Heart right ventricle (tissue), 16 donors: ENCODE data around the gene PDLIM7. TPM values are rescaled to one million over a fixed set of nuclear protein-coding genes. Genes with fewer than 3 reads are reported as not detected.

ENCODE experiments used
- ATAC-seq, 8 donors: fragments of 200-7000 bp; cut with Tn5 transposase; one replicate each; pipeline ENCODE4 v1.9.1; 2020; ENCODE audit warnings: mild to moderate bottlenecking in 8 of 8, moderate library complexity in 8 of 8, moderate number of reproducible peaks in 1 of 8
- DNase-seq, 2 donors: peaks; one replicate each; pipeline ENCODE4 v3.0.0-alpha.2; 2020
- H3K27ac ChIP-seq, 10 donors: fragments of 200-600 bp; sonication (generic) in 2 of 10; one replicate each; pipeline versions ENCODE4 v1.5.0 to v1.8.0; 2020 to 2022; ENCODE audit warnings: mild to moderate bottlenecking in 3 of 10
- H3K27me3 ChIP-seq, 7 donors: fragments of 200-600 bp; one replicate each; pipeline ENCODE4 v1.8.0; 2021 to 2022; ENCODE audit warnings: mild to moderate bottlenecking in 2 of 7
- H3K36me3 ChIP-seq, 9 donors: fragments of 200-600 bp; sonication (generic) in 1 of 9; one replicate each; pipeline versions ENCODE4 v1.5.0 to v1.8.0; 2020 to 2022; ENCODE audit warnings: mild to moderate bottlenecking in 2 of 9
- H3K4me1 ChIP-seq, 9 donors: fragments of 200-600 bp; sonication (generic) in 1 of 9; one replicate each; pipeline versions ENCODE4 v1.5.0 to v1.8.0; 2020 to 2022; ENCODE audit warnings: mild to moderate bottlenecking in 4 of 9
- H3K4me3 ChIP-seq, 10 donors: fragments of 200-600 bp; sonication (generic) in 2 of 10; one replicate each; pipeline versions ENCODE4 v1.5.0 to v1.8.0; 2020 to 2022; ENCODE audit warnings: mild to moderate bottlenecking in 7 of 10, moderate library complexity in 2 of 10
- H3K9me3 ChIP-seq, 11 donors: fragments of 200-600 bp in 10 of 11; sonication (generic) in 2 of 11; one replicate each; pipeline versions ENCODE4 v1.5.0 to v1.8.0; 2013 to 2022; ENCODE audit warnings: mild to moderate bottlenecking in 2 of 11, control low read depth in 1 of 11, moderate library complexity in 1 of 11
- CTCF ChIP-seq, 9 donors: fragments of 200-600 bp; sonication (generic) in 2 of 9; IDR thresholded peaks; one replicate each; pipeline versions ENCODE4 v1.5.0 to v1.8.0; 2021 to 2022; ENCODE audit warnings: antibody characterized with exemption in 9 of 9, mild to moderate bottlenecking in 5 of 9, moderate library complexity in 1 of 9
- WGBS, 2 donors: extraction: QIAGEN DNeasy Blood & Tissue Kit; methylation state at CpG; one replicate each; pipeline ENCODE4 v1.1.7; 2013; ENCODE audit warnings: inconsistent platforms in 1 of 2; 5-methylcytosine and 5-hydroxymethylcytosine counted together
- intact Hi-C, 10 donors: fragments of 100-400 bp; cut with DNase I; formaldehyde crosslinking; loops; one replicate each; pipeline versions ENCODE4 v1.11.1 to v1.14.2; 2022
- long read RNA-seq, 3 donors: library from polyadenylated mRNA; unstranded; transcript quantifications; one replicate each; pipeline ENCODE4 v2.0.0, GENCODE V29; 2020 to 2021
- polyA plus RNA-seq, 2 donors: library from polyadenylated mRNA; stranded (reverse); fragments of 200-250 nt; gene quantifications; one replicate each; pipeline ENCODE4 v1.2.3, GENCODE V29; 2013
- total RNA-seq, 10 donors: library from RNA; stranded (reverse); fragmentation: NEBNext Ultra II Directional in 3 of 10; extraction: Animal tissue kit (Norgen Biotek cat#: 25700) in 3 of 10; gene quantifications; one replicate each; pipeline versions ENCODE4 v1.2.1 to v1.2.4, GENCODE V29; 2021 to 2023
- donor health status: Arrhythmogenic right ventricular cardiomyopathy.
- donor health status: ischemic (EF 13 %, LVEDD 7.1; RV severe dilation, severe dysfunction).
- donor health status: healthy with polysubstance abuse.
- donor health status: DM: no; HTN: yes; CAD: no.
- donor health status: DM: no; HTN: no; CAD: no.
- donor health status: ischemic (EF 25% LVEDD 6.9; RV normal size, moderate dysfunction).
- donor health status: ischemic (EF 25% LVEDD 5.7; RV mildly dilated, moderate dysfunction).
- donor health status: healthy.
- donor health status: DM: yes; HTN: yes; CAD: no.
- donor health status: Ischemic cardiomyopathy.
- donor health status: ischemic (EF 35%, LVEDD 5.7; RV mildly dilated, moderate dysfunction).
- donor health status: nonischemic (EF 11% LVEDD 7.7; RV severe dilation, severe dysfunction).
- donor health status: DM: yes; HTN: yes; CAD: no.
- donor health status: PGD.
- donor health status: ischemic (EF 29% LVEDD 5.4; RV normal size, mild dysfunction).
- donor health status: nonischemic (EF 23%, LVEDD 6.1; RV moderate dilation, normal function).

PDLIM7 gene
- total RNA-seq (10 to 100 TPM; 32.5 to 70.6 (median 51.0) TPM), polyA plus RNA-seq (100 to 1,000 TPM; 129 to 131 TPM)
- long read RNA-seq, donor 1, partial matches to known transcripts: 4 of 11 reads
- long read RNA-seq, donor 1, other reads (novel, unspliced or antisense): 3 of 11 reads
- long read RNA-seq, donor 2, transcript PDLIM7-202 (13 exons, 1,689 nt): major isoform, 13 of 47 reads
- long read RNA-seq, donor 2, partial matches to known transcripts: 16 of 47 reads
- long read RNA-seq, donor 2, other reads (novel, unspliced or antisense): 18 of 47 reads
- long read RNA-seq, donor 3, transcript PDLIM7-202 (13 exons, 1,689 nt): major isoform, 38 of 98 reads
- long read RNA-seq, donor 3, partial matches to known transcripts: 45 of 98 reads
- long read RNA-seq, donor 3, other reads (novel, unspliced or antisense): 14 of 98 reads

- ATAC-seq (peak; percentile 81 to 90 (median 88)), DNase-seq (peak; percentile 95 to 96)
- H3K4me3 ChIP-seq: peak within 1 kb of the TSS; percentile 57 to 93 (median 90)
- H3K36me3 ChIP-seq: peaks cover 0 to 24% (median under 1%) of the 10 kb centered on the region in 9 donors
- peak in 3 of 9 donors; percentile 9 to 42 (median 36) for TF ChIP-seq CTCF (IDR thresholded peaks at IDR 0.05)
- H3K27ac ChIP-seq: peak within 1 kb of the TSS; percentile 81 to 98 (median 94)
- no peaks in the 10 kb centered on the region for H3K9me3 ChIP-seq
- H3K4me1 ChIP-seq: peaks cover 15 to 76% (median 63%) of the 10 kb centered on the region in 9 donors
- no peaks in the 10 kb centered on the region for H3K27me3 ChIP-seq
- intact Hi-C loops: loop anchor here in 7 of 10 donors (1.0 to 10.0 kb wide), 8 partner anchors 40 to 185 kb away; partner anchors contain the start of genes MXD3 (in 2 of the 7) and GRK6 (in 1 of the 7)
- WGBS, 2 donors: 0 to 1% methylated on average over 72 to 73 of the region's 73 CpGs
Observed at GRCh38 chr5:177497292-177498012, at the start of gene PDLIM7. Gene PDLIM7, minus strand, starts transcription at chr5:177497604. Its CDS starts 1,092 bp downstream, at chr5:177496512.

GRCh38 chr5:177546258-177546741, 48.9 kb upstream of the PDLIM7 start:
- peak overlapping the region; percentile 2 to 88 (median 72) for H3K27ac ChIP-seq
- peaks cover 0 to 28% (median 3%) of the 10 kb centered on the region in 9 donors for H3K36me3 ChIP-seq
- no peak for TF ChIP-seq CTCF (IDR thresholded peaks at IDR 0.05)
- WGBS, 2 donors: 70 to 82% methylated on average over 1 of the region's 1 CpG
- H3K4me1 ChIP-seq: peaks cover 6 to 86% (median 65%) of the 10 kb centered on the region in 9 donors
- DNase-seq: peak; percentile 28 to 39
- H3K27me3 ChIP-seq: no peaks in the 10 kb centered on the region
- no peak overlapping the region for H3K4me3 ChIP-seq
- intact Hi-C loops: loop anchor here in 1 of 10 donors (10.0 kb wide), 1 partner anchor 49 kb away; the partner anchor contains the start of gene TMED9
- H3K9me3 ChIP-seq: no peaks in the 10 kb centered on the region
- ATAC-seq: peak; percentile 63 to 80 (median 72)

- DNase-seq (peak in 1 of 2 donors; percentile 65), ATAC-seq (peak; percentile 70 to 88 (median 82))
- intact Hi-C loops: loop anchor here in 1 of 10 donors (10.0 kb wide), 1 partner anchor 49 kb away; the partner anchor contains the start of gene TMED9
- Histone ChIP-seq H3K27ac (peak overlapping the region; percentile 2 to 88 (median 72)), H3K4me3 (no peak overlapping the region), H3K9me3 (no peaks in the 10 kb centered on the region), H3K4me1 (peaks cover 6 to 82% (median 65%) of the 10 kb centered on the region in 9 donors), H3K36me3 (peaks cover 0 to 23% (median 2%) of the 10 kb centered on the region in 9 donors), H3K27me3 (no peaks in the 10 kb centered on the region)
- TF ChIP-seq CTCF (IDR thresholded peaks at IDR 0.05): no peak
- WGBS, 2 donors: 45 to 67% methylated on average over 4 of the region's 4 CpGs
Observed at GRCh38 chr5:177545487-177546257, 48.3 kb upstream of the PDLIM7 start.
